Adipose tissue (tissue), 3 donors: ENCODE results near the gene PSMA5. TPM values are rescaled to one million over a fixed set of nuclear protein-coding genes. Genes with fewer than 3 reads are reported as not detected.
A peak's percentile ranks its signal among the peaks of the same experiment; 100 is the strongest.
"Not testable (repeated sequence)": the region's sequence is repeated elsewhere in the genome, so short reads cannot be mapped to it uniquely, and the experiment has no call there.

Experiments
- H3K27ac ChIP-seq: one replicate; pipeline ENCODE4 v1.5.1; 2013; ENCODE audit warnings: low read depth, low read length
- WGBS, 3 donors: extraction: QIAGEN DNeasy Blood & Tissue Kit; methylation state at CpG; one replicate each; pipeline ENCODE4 v1.1.7; 2013; 5-methylcytosine and 5-hydroxymethylcytosine counted together
- polyA plus RNA-seq, 3 donors: library from polyadenylated mRNA; stranded (reverse); fragments of 200-250 nt; gene quantifications; one replicate each; pipeline ENCODE4 v1.2.3, GENCODE V29; 2013
- donor health status: healthy with polysubstance abuse.
- donor health status: Bipolar disorder and iron deficiency.
- donor health status: healthy.

Gene PSMA5
- polyA plus RNA-seq = 10 to 100 TPM; 28.5 to 47.2 (median 33.9) TPM

DNA sequence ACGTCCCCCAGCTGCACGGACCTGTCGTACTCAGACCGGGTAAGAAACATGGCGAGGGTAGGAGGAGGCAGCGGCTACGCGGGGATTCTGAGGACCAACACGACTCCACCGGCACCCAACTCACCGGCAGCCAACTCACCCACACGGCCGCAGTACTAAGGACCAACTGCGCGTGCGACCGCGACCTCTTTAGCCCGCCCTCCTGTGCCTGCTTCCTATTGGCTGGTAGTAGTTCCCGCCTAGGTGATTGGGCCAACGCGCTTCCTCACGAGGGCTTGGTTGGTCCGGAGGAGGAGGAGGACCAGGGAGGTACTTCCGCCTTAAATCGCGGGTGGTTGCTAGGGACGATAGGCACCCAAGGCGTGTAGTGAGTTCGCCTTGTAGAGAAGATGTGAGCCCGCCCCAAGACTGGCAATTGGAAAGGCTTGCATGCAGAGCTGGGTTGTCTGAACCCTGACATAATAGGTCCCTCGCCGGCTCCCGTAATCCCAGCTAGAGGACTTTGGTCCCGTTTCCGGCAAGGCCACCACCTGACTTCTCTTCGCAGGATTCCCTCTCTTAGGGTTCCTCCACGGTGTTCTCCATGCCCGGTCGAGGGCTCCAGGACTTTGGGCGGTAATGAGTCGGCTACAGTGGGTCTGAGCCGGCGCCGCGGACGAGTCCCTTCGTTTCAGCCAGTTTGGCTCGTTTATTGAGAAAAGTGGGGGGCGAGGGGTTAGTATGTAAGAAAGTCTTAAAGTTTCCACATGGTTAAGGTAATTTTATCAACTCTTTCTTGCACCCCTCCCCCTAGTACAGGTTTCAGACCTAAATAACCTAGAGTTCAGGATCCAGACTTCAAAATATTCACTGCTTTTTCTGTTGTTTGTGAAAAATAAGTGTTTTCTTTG lies at the start of gene PSMA5:
PSMA5 (minus strand) TSS at position 168 of the 890 bp plus-strand sequence; CDS start at position 50, 118 bp downstream.
- H3K27ac ChIP-seq = peak within 1 kb of the TSS; percentile 13
- 0 to 1% (median 0%) methylated on average over 50 of the region's 50 CpGs for WGBS, 3 donors

DNA sequence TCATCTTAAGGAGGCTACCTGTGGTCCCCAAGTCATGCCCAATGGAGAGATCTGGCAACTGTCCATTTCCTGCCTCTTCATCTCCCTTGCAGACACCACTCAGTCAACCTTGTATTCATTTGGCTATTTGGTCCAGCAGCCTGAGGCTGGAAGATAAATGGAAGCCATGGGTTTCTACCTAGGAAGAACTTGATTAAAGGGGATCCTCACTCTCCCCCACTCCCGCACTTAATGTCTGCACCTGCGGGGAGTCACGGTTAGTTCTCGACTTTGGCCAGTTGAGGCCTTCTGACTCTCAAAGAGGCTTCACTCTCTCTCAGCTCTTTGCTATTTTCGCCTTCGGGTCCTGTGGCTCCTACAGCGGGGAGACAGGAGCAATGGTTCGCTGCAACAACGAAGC lies 49.0 kb upstream of the PSMA5 start:
- WGBS, 3 donors = 80 to 84% (median 84%) methylated on average over 9 of the region's 9 CpGs
- H3K27ac ChIP-seq = no peak overlapping the region

GRCh38 chr1:109474697-109475096 lies 48.4 kb upstream of the PSMA5 start:
- WGBS, 3 donors = 60 to 81% (median 64%) methylated on average over 1 of the region's 1 CpG
- no peak overlapping the region for H3K27ac ChIP-seq

DNA sequence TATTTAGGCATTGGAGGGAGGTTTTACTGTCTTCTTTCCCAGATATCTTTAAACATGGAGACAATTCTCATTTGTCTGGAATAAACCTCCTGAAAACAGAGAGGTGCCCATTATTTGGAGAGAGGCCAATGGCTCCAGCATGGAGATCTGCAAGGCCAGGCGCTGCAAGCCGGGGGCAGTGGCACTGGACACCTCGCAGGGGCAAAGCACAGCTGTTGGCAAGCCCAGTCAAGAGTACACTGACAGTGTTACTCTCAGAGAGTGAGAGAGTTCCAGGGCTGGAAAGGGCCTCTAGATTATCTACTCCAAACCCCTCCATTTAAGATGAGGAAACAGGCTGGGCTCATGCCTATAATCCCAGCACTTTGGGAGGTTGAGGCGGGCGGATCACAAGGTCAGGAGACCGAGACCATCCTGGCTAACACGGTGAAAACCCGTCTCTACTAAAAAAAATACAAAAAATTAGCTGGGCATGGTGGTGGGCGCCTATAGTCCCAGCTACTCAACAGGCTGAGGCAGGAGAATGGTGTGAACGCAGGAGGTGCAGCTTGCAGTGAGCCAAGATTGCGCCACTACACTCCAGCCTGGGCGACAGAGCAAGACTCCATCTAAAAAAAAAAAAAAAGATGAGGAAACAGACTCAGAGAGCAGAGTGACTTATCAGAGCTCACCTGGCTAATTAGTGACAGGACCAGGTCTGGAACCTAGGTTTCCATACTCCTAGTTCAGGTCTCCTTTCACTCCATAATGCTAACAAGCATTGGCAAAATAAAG lies 47.2 kb upstream of the PSMA5 start:
- 84 to 86% (median 85%) methylated on average over 12 of the region's 12 CpGs for WGBS, 3 donors
- not testable (repeated sequence) for H3K27ac ChIP-seq

- 64 to 70% (median 70%) methylated on average over 3 of the region's 3 CpGs for WGBS, 3 donors
- no peak overlapping the region for H3K27ac ChIP-seq
Observed at GRCh38 chr1:109472779-109473178, 46.5 kb upstream of the PSMA5 start.

GRCh38 chr1:109470245-109470644 lies 44.0 kb upstream of the PSMA5 start:
- no peak overlapping the region for H3K27ac ChIP-seq
- 63 to 68% (median 66%) methylated on average over 6 of the region's 6 CpGs for WGBS, 3 donors

DNA sequence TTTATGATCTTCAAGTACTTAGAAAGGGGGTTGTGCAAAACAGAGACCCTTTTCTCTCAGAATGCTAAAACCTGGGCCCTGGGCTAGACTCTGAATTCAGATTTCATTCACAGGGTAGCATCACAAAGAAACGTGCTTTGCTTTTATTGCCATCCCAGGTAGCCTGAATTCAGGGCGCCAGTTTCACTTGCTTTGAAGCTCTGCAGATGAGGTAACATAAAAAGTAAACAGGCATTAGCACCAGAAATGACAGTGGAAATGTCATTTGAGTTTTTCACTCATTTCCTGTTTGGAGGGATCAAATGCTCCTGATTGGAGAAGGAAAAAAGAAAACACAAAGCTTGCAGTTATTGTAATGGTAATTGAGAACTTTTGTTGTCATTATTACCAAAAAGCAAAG lies 42.7 kb upstream of the PSMA5 start:
- H3K27ac ChIP-seq = no peak overlapping the region
- 32 to 54% (median 36%) methylated on average over 2 of the region's 2 CpGs for WGBS, 3 donors

DNA sequence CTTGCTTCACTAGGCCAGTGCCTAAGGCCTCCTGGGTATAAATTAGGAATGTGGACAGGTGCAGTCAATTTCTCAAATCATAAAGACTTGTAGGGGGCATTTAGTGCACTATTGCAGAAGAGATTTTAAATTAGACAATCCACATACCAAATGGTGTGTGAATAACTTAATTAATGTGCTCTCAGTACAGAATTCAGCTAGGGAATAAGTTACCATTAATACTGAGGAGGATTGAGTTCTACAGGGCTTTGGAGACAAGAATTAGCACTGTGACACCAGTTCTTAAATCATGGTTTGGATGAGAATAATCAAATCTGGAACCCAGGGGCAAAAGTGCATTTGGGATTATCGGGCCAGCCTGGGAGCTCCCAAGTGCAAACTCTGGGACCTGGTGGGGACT lies 41.8 kb upstream of the PSMA5 start:
- WGBS, 3 donors = 92 to 97% (median 94%) methylated on average over 1 of the region's 1 CpG
- no peak overlapping the region for H3K27ac ChIP-seq

GRCh38 chr1:109467301-109467777 lies 41.1 kb upstream of the PSMA5 start:
- WGBS, 3 donors = 14 to 15% (median 14%) methylated on average over 23 of the region's 23 CpGs

GRCh38 chr1:109466452-109467300 lies 40.4 kb upstream of the PSMA5 start, which contains the start of gene SYPL2:
SYPL2 (plus strand) TSS chr1:109466546; CDS start chr1:109466844, 298 bp downstream.
- H3K27ac ChIP-seq = no peak within 1 kb of the TSS
- 1 to 2% (median 1%) methylated on average over 60 to 88 of the region's 88 CpGs for WGBS, 3 donors

More at GRCh38 chr1:109467301-109467777, 41.1 kb upstream of the PSMA5 start:
- no peak overlapping the region for H3K27ac ChIP-seq

DNA sequence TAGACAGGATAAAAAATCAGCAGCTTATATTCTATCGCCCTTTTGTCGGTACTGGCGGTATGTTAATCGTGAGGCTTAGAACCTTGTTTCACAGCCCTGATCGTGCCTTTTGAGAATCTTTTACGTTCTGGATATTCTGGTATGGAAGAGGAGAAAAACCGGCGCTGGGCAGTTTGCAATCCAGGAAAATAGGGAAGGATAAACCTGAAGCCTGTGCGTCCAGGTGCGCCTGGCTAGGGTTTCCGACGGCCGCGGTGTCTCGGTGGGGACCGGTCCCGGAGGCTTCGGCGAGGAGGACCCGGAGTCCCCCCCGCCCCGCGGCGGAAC lies 39.8 kb upstream of the PSMA5 start:
- WGBS, 3 donors = 2 to 8% (median 6%) methylated on average over 24 of the region's 24 CpGs
- no peak overlapping the region for H3K27ac ChIP-seq

GRCh38 chr1:109457819-109458218 lies 31.6 kb upstream of the PSMA5 start:
- WGBS, 3 donors = 61 to 89% (median 82%) methylated on average over 4 of the region's 4 CpGs

DNA sequence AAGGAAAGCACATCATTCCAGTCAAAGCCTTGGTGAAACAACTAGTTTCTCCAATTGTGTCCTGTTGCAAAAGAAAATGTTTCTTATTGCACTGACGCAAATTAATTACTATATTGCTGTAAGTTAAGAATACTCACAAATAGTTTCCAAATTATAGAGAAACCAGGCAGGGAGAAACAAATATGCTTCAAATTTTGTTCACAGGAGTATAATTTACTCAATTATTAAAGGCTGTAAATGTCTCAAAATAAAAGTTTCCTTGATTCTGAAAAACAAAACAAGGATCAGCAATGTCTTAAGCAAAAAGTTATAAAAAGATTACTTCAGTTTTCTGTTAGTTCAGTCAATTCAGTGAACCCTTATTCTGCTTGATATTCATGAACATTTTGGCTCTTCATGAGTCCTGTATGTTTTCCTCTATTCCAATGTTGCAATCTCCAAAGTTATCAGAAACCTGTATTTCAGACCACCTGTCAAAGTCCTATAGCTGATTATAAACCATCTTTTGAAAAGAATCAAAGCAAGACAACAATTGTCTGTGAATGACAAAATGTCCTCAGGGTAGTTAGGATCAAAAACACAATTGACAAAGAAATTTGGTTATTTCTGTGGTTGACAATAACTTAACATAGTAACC lies 28.4 kb upstream of the PSMA5 start:
- WGBS, 3 donors = 91 to 98% (median 97%) methylated on average over 1 of the region's 1 CpG
- H3K27ac ChIP-seq = no peak overlapping the region

More at GRCh38 chr1:109457819-109458218, 31.6 kb upstream of the PSMA5 start:
- H3K27ac ChIP-seq = no peak overlapping the region

GRCh38 chr1:109447524-109447923 lies 21.3 kb upstream of the PSMA5 start:
- WGBS, 3 donors = 54 to 74% (median 63%) methylated on average over 4 of the region's 4 CpGs

DNA sequence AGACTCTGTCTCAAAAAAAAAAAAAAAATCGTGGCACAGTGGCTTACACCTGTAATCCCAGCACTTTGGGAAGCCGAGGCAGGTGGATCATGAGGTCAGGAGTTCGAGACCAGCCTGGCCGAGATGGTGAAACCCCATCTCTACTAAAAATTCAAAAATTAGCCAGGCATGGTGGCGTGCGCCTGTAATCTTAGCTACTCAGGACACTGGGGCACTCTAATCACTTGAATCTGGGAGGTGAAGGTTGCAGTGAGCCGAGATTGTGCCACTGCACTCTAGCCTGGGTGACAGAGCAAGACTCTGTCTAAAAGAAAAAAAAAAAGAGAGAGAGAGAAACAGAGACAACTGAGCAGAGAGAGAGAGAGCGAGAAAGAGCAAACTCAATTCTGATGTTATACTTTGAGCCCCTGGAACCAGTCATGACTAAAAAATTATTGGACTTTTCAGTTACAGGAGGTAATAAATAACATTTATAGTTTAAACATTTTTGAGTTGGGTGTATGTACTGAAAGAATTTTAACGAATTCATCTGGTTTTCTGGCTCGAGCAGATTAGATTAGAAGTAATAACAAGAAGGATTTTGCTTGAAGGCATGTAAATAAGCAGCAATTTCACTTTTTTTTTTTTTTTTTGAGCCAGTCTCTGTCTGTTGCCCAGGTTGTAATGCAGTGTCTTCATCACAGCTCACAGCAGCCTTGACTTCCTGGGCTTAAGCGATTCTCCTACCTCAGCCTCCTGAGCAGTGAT lies 19.9 kb upstream of the PSMA5 start:
- 63 to 70% (median 68%) methylated on average over 11 of the region's 11 CpGs for WGBS, 3 donors
- H3K27ac ChIP-seq = not testable (repeated sequence)

More at GRCh38 chr1:109447524-109447923, 21.3 kb upstream of the PSMA5 start:
- no peak overlapping the region for H3K27ac ChIP-seq

- H3K27ac ChIP-seq = no peak overlapping the region
- 88 to 92% (median 88%) methylated on average over 1 of the region's 1 CpG for WGBS, 3 donors
Observed at GRCh38 chr1:109444346-109444745, 18.1 kb upstream of the PSMA5 start.

DNA sequence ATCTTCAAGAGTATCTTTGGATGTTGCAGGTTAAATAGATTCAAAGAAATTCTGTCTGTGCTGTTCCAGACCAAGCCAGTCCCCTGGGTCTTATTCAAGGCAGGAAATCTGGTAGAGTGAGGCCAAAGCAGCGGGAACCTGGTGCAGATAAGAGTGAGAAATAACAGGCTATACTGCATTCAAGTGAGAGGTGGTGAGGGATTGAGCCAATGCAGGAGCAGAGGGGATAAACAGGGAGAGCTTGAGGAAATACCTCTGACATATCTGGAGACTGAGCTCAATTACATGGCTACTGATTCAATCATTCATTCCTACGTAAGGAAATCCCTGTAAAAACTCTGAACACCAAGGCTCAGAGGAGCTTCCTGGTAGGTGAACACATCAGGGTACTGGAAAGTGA lies 17.2 kb upstream of the PSMA5 start:
- WGBS, 3 donors = 58 to 67% (median 62%) methylated on average over 2 of the region's 2 CpGs

More for the DNA sequence above, 17.2 kb upstream of the PSMA5 start:
- no peak overlapping the region for H3K27ac ChIP-seq
